Measurements from ENCODE around the gene ARHGAP24.

- TF ChIP-seq POLR2A (IDR thresholded peaks at IDR 0.05) (no peak), CTCF (IDR thresholded peaks at IDR 0.05) (no peak)
Observed at GRCh38 chr4:85707611-85708010, 232.7 kb downstream of the ARHGAP24 start.
